Measurements from ENCODE around the gene CFAP65.

DNA sequence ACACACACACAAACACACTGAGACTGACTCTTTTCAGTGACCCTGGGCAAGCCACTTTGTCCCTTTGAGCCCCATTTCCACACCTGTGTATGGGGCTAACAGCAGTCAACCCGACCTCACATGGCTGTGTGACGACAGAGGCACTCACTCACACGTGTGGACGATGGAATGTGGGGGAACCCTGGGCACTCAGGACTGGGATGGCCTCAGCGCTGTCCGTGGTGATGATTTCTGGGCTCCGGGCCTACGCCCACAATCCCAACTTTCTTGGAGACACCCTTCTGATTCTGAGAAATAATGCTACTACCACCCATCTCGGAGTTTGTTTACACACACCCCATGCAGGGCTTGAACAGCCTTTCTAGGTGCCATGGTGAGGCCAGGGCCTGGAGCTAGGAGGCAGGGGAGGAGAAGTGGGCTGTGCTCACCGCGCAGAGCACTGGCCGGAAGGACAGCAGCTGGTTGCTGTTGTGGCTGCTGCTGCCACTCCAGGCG, 49.6 kb downstream of the CFAP65 start:
- TF ChIP-seq, protein P1, sequence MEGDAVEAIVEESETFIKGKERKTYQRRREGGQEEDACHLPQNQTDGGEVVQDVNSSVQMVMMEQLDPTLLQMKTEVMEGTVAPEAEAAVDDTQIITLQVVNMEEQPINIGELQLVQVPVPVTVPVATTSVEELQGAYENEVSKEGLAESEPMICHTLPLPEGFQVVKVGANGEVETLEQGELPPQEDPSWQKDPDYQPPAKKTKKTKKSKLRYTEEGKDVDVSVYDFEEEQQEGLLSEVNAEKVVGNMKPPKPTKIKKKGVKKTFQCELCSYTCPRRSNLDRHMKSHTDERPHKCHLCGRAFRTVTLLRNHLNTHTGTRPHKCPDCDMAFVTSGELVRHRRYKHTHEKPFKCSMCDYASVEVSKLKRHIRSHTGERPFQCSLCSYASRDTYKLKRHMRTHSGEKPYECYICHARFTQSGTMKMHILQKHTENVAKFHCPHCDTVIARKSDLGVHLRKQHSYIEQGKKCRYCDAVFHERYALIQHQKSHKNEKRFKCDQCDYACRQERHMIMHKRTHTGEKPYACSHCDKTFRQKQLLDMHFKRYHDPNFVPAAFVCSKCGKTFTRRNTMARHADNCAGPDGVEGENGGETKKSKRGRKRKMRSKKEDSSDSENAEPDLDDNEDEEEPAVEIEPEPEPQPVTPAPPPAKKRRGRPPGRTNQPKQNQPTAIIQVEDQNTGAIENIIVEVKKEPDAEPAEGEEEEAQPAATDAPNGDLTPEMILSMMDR (IDR thresholded peaks at IDR 0.05), result no peak
- no peak for TF ChIP-seq POLR2A (IDR thresholded peaks at IDR 0.05)
